NCI-H1092 (cell line): ENCODE measurements around the gene PTOV1.
A peak's percentile ranks its signal among the peaks of the same experiment; 100 is the strongest.

Experiments
- DNase-seq: peaks from one replicate; lab custom pipeline; 2025; lab: John Stamatoyannopoulos, UW

PTOV1 gene

GRCh38 chr19:49858088-49858985 lies 7.4 kb downstream of the PTOV1 start:
- no peak for DNase-seq

GRCh38 chr19:49859682-49860335 lies 8.8 kb downstream of the PTOV1 start:
- no peak for DNase-seq

- no peak for DNase-seq
Measured at GRCh38 chr19:49860336-49861102, 9.6 kb downstream of the PTOV1 start.

- DNase-seq = no peak
Measured at GRCh38 chr19:49861107-49861506, 10.1 kb downstream of the PTOV1 start.

- no peak for DNase-seq
Measured at GRCh38 chr19:49861541-49862378, 10.8 kb downstream of the PTOV1 start.

GRCh38 chr19:49862391-49863253 lies 11.7 kb downstream of the PTOV1 start:
- DNase-seq = no peak

GRCh38 chr19:49863254-49863934 lies 12.4 kb downstream of the PTOV1 start:
- DNase-seq = no peak

GRCh38 chr19:49863935-49864320 lies 13.0 kb downstream of the PTOV1 start:
- DNase-seq = no peak

- DNase-seq = no peak
Measured at GRCh38 chr19:49864890-49865289, 13.9 kb downstream of the PTOV1 start.

GRCh38 chr19:49866933-49867782 lies 16.2 kb downstream of the PTOV1 start, which contains the start of gene PNKP:
PNKP (minus strand) TSS chr19:49867576; CDS start chr19:49867204, 372 bp downstream.
- DNase-seq = peak; percentile 84

- DNase-seq = peak; percentile 72
Measured at GRCh38 chr19:49869009-49869483, 18.1 kb downstream of the PTOV1 start.

- peak; percentile 98 for DNase-seq
Measured at GRCh38 chr19:49869484-49870308, 18.7 kb downstream of the PTOV1 start.

GRCh38 chr19:49870309-49870901 lies 19.4 kb downstream of the PTOV1 start:
- no peak for DNase-seq

- no peak for DNase-seq
Measured at GRCh38 chr19:49871349-49871985, 20.5 kb downstream of the PTOV1 start.

- DNase-seq = no peak
Measured at GRCh38 chr19:49872245-49873128, 21.5 kb downstream of the PTOV1 start.

GRCh38 chr19:49873129-49873521 lies 22.2 kb downstream of the PTOV1 start:
- no peak for DNase-seq
